ENCODE data around the gene SREBF2. TPM values are rescaled to one million over a fixed set of nuclear protein-coding genes. Genes with fewer than 3 reads are reported as not detected.
A peak's percentile ranks its signal among the peaks of the same experiment; 100 is the strongest.

Gene SREBF2
- total RNA-seq, 1 experiment from 2014 or later = 40.0 TPM

DNA sequence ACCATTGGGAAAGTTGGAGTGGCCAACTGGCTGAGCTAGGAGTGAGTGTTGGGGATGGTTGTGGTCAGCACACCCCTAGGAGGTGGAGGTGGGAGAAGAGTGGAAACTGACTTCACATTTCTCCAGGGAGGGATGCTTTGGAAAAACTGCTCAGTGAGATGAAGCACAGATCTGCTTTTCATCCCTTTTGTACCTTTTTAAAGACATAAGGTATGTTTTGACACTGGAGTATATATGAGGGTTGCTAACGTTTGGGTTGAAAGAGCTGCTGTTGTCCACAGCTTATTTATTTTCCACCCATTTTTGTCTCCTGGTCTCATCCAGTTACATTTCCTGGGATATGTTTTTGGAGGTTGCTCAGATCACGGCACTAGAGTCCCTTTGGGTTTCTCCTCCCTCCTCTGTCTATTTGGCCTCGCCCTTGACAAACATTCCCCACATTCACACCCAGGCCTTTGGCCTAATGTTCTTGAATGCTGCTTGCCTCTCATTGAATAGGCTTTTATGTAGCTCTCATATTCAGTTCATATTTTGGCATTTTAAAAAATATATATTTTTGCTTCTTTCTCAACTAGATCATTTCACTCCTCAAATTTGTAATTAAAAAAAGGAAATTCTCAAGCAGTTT is 8.3 kb downstream of the SREBF2 start:
- Histone ChIP-seq H3K4me2 (ENCODE audit: low read length) (peak overlapping the region; percentile 43), H2AFZ (ENCODE audit: low read length) (no peak overlapping the region), H3K9me2 (replicated peaks; ENCODE audit: low read length) (no peaks in the 10 kb centered on the region), H3K27ac (ENCODE audit: low read length) (peak overlapping the region; percentile 65), H3K4me3 (ENCODE audit: low read length) (no peak overlapping the region; the same call in 1 of the 2 replicates), H3K9me3 (ENCODE audit: low read length) (no peaks in the 10 kb centered on the region), H3K36me3 (ENCODE audit: low read depth, low read length) (peaks cover 8% of the 10 kb centered on the region; the same call in 1 of the 2 replicates), H3K79me2 (ENCODE audit: low read length) (peaks cover 94% of the 10 kb centered on the region), H4K20me1 (ENCODE audit: low read length) (peaks cover 12% of the 10 kb centered on the region; the same call in 1 of the 2 replicates), H3K9ac (ENCODE audit: low read length) (no peak overlapping the region; the same call in 1 of the 2 replicates), H3K27me3 (ENCODE audit: low read length) (no peaks in the 10 kb centered on the region), H3F3A (ENCODE audit: low read length, unreplicated experiment) (no peaks in the 10 kb centered on the region), H3K4me1 (ENCODE audit: insufficient read depth, low read length) (peaks cover 46% of the 10 kb centered on the region)
- TF ChIP-seq EZH2 (IDR thresholded peaks at IDR 0.05; ENCODE audit: low read length, unreplicated experiment) (no peak), EZH2phosphoT487 (IDR thresholded peaks at IDR 0.05; ENCODE audit: borderline replicate concordance, low read length) (no peak)
- TF ChIP-seq, protein P1, sequence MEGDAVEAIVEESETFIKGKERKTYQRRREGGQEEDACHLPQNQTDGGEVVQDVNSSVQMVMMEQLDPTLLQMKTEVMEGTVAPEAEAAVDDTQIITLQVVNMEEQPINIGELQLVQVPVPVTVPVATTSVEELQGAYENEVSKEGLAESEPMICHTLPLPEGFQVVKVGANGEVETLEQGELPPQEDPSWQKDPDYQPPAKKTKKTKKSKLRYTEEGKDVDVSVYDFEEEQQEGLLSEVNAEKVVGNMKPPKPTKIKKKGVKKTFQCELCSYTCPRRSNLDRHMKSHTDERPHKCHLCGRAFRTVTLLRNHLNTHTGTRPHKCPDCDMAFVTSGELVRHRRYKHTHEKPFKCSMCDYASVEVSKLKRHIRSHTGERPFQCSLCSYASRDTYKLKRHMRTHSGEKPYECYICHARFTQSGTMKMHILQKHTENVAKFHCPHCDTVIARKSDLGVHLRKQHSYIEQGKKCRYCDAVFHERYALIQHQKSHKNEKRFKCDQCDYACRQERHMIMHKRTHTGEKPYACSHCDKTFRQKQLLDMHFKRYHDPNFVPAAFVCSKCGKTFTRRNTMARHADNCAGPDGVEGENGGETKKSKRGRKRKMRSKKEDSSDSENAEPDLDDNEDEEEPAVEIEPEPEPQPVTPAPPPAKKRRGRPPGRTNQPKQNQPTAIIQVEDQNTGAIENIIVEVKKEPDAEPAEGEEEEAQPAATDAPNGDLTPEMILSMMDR (conservative IDR thresholded peaks at IDR 0.05; ENCODE audit: low read depth, low read length) = no peak
- no TSS peak for BruUV-seq (replicated peaks)
- ChIA-PET POLR2A (ENCODE audit: unreplicated experiment) (interaction anchor here (0.8 kb wide), 1 partner anchor 8 kb away, joined by 3 read pairs; the partner anchor contains the start of gene SREBF2), CTCF (interaction anchor here (0.8 kb wide), 1 partner anchor 84 kb away, joined by 6 read pairs; no protein-coding TSS in a partner anchor)
- intact Hi-C loops (cut with micrococcal nuclease) = loop anchor here (2.0 kb wide), 1 partner anchor 16 kb away; no protein-coding TSS in a partner anchor
- DNase-seq = peak; percentile 60
- ATAC-seq = peak; percentile 77

DNA sequence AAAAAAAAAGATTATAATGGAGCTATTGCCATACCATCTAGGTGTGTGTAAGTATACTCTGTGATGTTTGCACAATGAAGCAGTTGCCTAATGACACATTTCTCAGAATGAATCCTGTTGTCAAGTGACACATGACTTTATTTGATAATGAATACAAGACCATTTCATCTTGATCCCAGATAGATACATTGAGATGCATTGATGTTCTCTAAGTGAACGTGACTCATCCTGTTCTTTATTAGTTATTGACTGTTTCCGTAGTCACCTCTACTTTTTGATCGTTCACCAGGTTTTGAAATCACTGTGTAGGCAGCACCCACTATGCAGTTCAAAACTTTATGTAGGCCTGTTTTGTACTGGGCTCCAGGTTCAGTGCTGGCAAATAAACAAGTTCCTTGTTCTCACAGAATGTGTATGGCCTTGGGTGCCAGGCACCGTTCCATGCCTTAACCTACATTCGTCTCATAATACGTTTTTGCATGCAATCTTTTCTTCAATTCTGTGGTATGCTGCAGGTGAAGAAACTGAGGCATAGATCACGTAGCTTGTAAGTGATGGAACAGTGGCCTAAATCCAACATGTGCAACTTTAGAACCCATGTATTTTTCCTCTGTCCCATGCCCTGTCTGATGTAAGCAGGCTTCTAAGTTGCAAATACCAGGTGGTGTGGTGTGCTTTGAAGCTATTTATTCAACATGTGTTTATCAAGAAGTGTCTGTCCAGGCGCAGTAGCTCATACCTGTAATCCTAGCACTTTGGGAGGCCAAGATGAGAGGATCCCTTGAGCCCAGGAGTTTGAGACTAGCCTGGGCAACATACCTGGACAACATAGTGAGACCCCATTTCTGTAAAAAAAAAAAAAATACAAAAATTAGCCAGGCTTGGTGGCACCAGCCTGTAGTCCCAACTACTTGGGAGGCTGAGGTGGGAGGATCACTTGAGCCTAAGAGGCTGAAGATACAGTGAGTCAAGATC is 10.4 kb downstream of the SREBF2 start:
- Histone ChIP-seq H3K4me1 (ENCODE audit: insufficient read depth, low read length) (peaks cover 46% of the 10 kb centered on the region), H3K4me2 (ENCODE audit: low read length) (no peak overlapping the region), H3K27ac (ENCODE audit: low read length) (no peak overlapping the region), H4K20me1 (ENCODE audit: low read length) (peaks cover 18% of the 10 kb centered on the region; the same call in 1 of the 2 replicates), H3K27me3 (ENCODE audit: low read length) (no peaks in the 10 kb centered on the region), H3K4me3 (ENCODE audit: low read length) (no peak overlapping the region), H3K9me2 (replicated peaks; ENCODE audit: low read length) (no peaks in the 10 kb centered on the region), H3K9ac (ENCODE audit: low read length) (no peak overlapping the region), H3K36me3 (ENCODE audit: low read depth, low read length) (no peaks in the 10 kb centered on the region), H3F3A (ENCODE audit: low read length, unreplicated experiment) (no peaks in the 10 kb centered on the region), H3K9me3 (ENCODE audit: low read length) (no peaks in the 10 kb centered on the region), H3K79me2 (ENCODE audit: low read length) (peaks cover 94% of the 10 kb centered on the region), H2AFZ (ENCODE audit: low read length) (no peak overlapping the region)
- no TSS peak for BruUV-seq (replicated peaks)
- ChIA-PET POLR2A (ENCODE audit: unreplicated experiment) (no interaction called here), CTCF (interaction anchor here (0.6 kb wide), 1 partner anchor 10 kb away, joined by 3 read pairs; the partner anchor contains the start of gene SREBF2)
- peak; percentile 22 for ATAC-seq
- peak; percentile 39 for DNase-seq
- intact Hi-C loops (cut with micrococcal nuclease) = no loop called here
- TF ChIP-seq EZH2 (IDR thresholded peaks at IDR 0.05; ENCODE audit: low read length, unreplicated experiment) (no peak), EZH2phosphoT487 (IDR thresholded peaks at IDR 0.05; ENCODE audit: borderline replicate concordance, low read length) (no peak)
- TF ChIP-seq, protein P1 (conservative IDR thresholded peaks at IDR 0.05; ENCODE audit: low read depth, low read length) = no peak

All from PC-3 (cell line).